ENCODE results near the gene JUND.

Gene JUND

DNA sequence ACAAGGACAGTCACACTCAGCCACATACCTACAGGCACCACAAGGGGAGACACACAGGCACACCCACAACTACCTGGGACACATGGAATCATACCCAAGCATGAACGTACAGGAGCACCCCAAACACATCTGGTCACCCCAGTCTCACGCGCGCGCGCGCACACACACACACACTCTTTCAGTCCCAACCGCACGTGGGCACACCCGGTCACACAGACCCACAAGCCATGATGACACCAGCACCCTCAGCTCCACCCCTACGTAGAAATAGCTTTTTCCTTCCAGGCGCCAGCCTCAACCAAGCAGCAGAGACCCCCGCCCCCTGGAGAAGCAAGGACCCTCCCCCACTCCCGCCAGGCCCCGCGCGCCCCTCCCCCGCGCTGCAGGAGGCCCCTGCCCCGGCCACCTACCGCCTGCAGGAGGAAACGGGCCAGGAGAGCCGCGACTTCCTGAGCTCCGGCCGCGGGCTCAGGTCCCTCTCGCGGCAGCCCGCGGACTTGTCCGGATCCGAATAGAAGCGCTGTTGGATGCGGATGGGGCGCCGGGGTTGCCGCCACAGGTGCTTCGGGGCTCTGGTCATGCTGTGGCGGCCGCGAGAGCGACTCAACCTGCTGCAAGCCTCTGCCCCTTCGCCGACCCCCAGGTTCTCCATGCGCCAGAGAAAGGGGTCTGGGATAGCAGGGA lies 48.7 kb downstream of the JUND start:
- DNase-seq, result no peak

- no peak for DNase-seq
Observed at GRCh38 chr19:18231775-18232174, 49.6 kb downstream of the JUND start.

DNA sequence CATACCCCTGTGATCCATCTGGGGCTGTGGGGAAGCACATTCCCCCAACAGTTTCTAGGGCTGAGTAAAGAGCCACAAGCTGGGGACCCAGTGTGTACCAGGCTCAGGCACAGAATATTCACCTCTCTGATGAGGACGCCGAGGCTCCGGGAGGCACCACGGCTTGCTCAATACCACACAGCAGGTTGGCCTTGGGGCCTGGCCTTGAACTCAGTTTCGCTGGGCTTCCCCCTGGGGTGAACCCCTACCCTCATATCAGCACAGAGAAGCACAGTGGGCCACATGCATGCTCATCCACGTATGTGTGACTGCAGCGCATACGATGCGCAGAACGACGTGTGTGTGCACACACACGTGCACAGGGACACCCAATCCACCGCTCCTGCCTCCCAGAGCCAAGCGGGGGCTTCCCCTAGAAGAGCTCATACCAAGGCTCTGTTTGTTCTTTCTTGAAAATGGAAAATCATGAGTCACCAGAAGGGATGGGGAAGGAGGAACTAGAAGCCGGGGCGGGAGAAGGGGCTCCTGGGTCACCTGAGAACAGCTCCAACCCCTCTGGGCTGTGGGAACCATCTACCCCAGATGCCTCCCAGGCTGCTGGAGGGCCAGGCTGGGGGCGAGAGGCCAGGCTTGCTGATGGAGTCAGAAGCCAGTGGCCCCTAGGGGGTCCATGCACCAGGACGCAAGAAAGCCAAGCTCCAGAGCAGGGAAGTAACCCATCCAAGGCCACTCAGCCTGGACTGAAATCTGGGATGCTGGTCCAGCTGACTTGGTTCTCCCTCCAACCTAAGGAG lies 50.3 kb downstream of the JUND start:
- DNase-seq, result no peak

DNA sequence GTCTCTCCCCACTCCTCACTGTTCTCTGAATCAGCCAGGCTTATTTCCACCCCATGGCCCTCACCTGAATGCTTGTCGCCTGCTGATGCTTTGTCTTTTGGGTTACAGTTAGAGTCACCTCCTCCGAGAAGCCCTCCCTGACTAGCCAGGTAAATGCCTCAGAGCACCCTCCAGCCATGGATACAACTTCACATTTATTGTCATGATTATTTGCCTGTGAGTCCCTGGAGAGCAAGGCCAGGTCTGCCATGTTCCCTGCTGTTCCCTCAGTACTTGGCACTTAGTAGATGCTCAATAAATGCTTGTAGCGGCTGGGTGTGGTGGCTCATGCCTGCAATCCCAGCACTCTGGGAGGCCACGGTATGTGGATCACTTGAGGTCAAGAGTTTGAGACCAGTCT lies 51.5 kb downstream of the JUND start:
- no peak for DNase-seq

All from NCI-H2029 treated with DMSO at 0.1 percent for 48 hours (cell line).